IPS-15b (cell line): ENCODE results near the gene ZNF470.
A peak's percentile ranks its signal among the peaks of the same experiment; 100 is the strongest.

Experiments
- H3K27me3 ChIP-seq: one replicate; pipeline ENCODE4 v1.6.1; 2013; ENCODE audit warnings: low read length; ENCODE audit not compliant: control insufficient read depth, insufficient read depth
- H3K36me3 ChIP-seq: one replicate; pipeline ENCODE4 v1.6.1; 2013; ENCODE audit warnings: low read length; ENCODE audit not compliant: control insufficient read depth, insufficient read depth
- H3K4me1 ChIP-seq: one replicate; pipeline ENCODE4 v1.6.1; 2013; ENCODE audit warnings: mild to moderate bottlenecking, low read length; ENCODE audit not compliant: control insufficient read depth, insufficient read depth
- H3K4me3 ChIP-seq: one replicate; pipeline ENCODE4 v1.5.1; 2013; ENCODE audit warnings: low read depth, low read length
- H3K9ac ChIP-seq: one replicate; pipeline ENCODE4 v1.6.1; 2013; ENCODE audit warnings: low read depth, mild to moderate bottlenecking, low read length
- H3K9me3 ChIP-seq: one replicate; pipeline ENCODE4 v1.6.1; 2013; ENCODE audit warnings: mild to moderate bottlenecking, low read length; ENCODE audit not compliant: control insufficient read depth, insufficient read depth

ZNF470 gene

GRCh38 chr19:56567274-56568120, at the start of gene ZNF470:
Gene ZNF470 (plus strand): TSS chr19:56567468. CDS start chr19:56570312, 2,844 bp downstream.
- Histone ChIP-seq H3K27me3 (no peaks in the 10 kb centered on the region), H3K9ac (peak within 1 kb of the TSS; percentile 66), H3K36me3 (peaks cover 14% of the 10 kb centered on the region), H3K4me3 (peak within 1 kb of the TSS; percentile 86), H3K9me3 (peaks cover 3% of the 10 kb centered on the region), H3K4me1 (no peaks in the 10 kb centered on the region)

DNA sequence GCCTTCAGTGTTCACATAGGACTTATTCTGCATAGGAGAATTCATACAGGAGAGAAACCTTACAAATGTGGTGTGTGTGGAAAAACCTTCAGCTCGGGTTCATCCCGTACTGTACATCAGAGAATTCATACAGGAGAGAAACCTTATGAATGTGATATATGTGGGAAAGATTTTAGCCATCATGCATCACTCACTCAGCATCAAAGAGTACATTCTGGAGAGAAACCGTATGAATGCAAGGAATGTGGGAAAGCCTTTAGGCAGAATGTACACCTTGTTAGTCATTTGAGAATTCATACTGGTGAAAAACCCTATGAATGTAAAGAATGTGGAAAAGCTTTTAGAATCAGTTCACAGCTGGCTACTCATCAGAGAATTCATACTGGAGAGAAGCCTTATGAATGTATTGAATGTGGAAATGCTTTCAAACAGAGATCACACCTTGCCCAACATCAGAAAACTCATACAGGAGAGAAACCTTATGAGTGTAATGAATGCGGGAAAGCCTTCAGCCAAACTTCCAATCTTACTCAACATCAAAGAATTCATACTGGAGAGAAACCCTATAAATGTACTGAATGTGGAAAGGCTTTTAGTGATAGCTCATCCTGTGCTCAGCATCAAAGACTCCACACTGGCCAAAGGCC, 41.9 kb upstream of the ZNF470 start:
- H3K4me3 ChIP-seq = no peak overlapping the region
- no peaks in the 10 kb centered on the region for H3K27me3 ChIP-seq
- no peaks in the 10 kb centered on the region for H3K4me1 ChIP-seq
- H3K36me3 ChIP-seq = no peaks in the 10 kb centered on the region
- H3K9ac ChIP-seq = no peak overlapping the region
- H3K9me3 ChIP-seq = peaks cover 29% of the 10 kb centered on the region

DNA sequence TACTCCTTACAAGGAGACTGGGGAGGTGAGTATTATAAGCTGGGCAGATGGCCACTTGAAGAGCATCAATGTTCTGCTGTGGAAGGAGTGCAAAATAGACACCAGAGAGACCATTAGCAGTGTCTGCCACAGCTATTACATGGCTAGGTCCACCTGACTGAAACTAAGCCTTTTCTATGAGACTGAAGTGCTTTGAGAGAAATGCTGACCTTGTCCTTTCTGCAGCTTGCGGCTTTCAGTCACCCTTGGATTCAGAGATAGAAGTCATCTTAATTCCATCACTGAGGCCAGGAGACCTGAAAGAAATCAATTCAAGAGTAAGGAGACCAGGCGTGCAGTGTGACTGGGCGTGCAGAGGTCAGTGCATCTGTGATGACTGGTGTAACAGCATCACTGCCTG, 29.8 kb upstream of the ZNF470 start:
- no peaks in the 10 kb centered on the region for H3K4me1 ChIP-seq
- H3K4me3 ChIP-seq = no peak overlapping the region
- H3K27me3 ChIP-seq = peaks cover 3% of the 10 kb centered on the region
- H3K9me3 ChIP-seq = peaks cover 9% of the 10 kb centered on the region
- no peak overlapping the region for H3K9ac ChIP-seq
- H3K36me3 ChIP-seq = no peaks in the 10 kb centered on the region

- H3K27me3 ChIP-seq = peaks cover 3% of the 10 kb centered on the region
- H3K9me3 ChIP-seq = peaks cover 10% of the 10 kb centered on the region
- no peak overlapping the region for H3K9ac ChIP-seq
- H3K4me3 ChIP-seq = peak overlapping the region; percentile 56
- H3K36me3 ChIP-seq = no peaks in the 10 kb centered on the region
- H3K4me1 ChIP-seq = no peaks in the 10 kb centered on the region
Observed at GRCh38 chr19:56538254-56538760, 29.0 kb upstream of the ZNF470 start.

GRCh38 chr19:56538761-56539263, 28.5 kb upstream of the ZNF470 start, which contains the start of gene ZFP28:
Gene ZFP28 (plus strand): TSS chr19:56538948. CDS start chr19:56539019, 71 bp downstream.
- H3K36me3 ChIP-seq = no peaks in the 10 kb centered on the region
- H3K4me1 ChIP-seq = no peaks in the 10 kb centered on the region
- H3K27me3 ChIP-seq = peaks cover 3% of the 10 kb centered on the region
- H3K4me3 ChIP-seq = peak within 1 kb of the TSS; percentile 56
- H3K9ac ChIP-seq = no peak within 1 kb of the TSS
- peaks cover 13% of the 10 kb centered on the region for H3K9me3 ChIP-seq

DNA sequence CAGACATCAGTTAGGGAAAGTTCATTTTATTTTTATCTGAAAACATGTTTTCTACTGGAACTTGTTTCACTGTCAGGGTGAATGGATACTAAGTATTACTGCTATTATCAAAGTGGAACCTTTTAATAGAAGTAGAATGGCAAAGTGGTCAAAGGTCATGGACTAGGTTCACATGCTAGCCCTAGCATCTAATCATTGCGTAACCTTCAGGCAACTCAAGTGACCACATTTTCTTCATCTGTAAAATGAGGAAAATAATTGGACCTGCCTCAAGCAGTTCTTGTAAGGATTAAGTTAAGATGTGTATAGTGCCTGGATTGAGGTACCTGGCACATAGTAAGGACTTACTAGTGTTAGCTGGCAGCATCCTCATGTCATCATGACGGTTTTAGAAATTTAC, 23.5 kb upstream of the ZNF470 start:
- Histone ChIP-seq H3K36me3 (no peaks in the 10 kb centered on the region), H3K9me3 (peaks cover 19% of the 10 kb centered on the region), H3K9ac (no peak overlapping the region), H3K27me3 (peaks cover 3% of the 10 kb centered on the region), H3K4me3 (no peak overlapping the region), H3K4me1 (no peaks in the 10 kb centered on the region)

GRCh38 chr19:56547535-56547934, 19.7 kb upstream of the ZNF470 start:
- Histone ChIP-seq H3K4me1 (no peaks in the 10 kb centered on the region), H3K9ac (no peak overlapping the region), H3K36me3 (no peaks in the 10 kb centered on the region), H3K4me3 (no peak overlapping the region), H3K27me3 (no peaks in the 10 kb centered on the region), H3K9me3 (peaks cover 29% of the 10 kb centered on the region)

- no peak overlapping the region for H3K9ac ChIP-seq
- H3K4me1 ChIP-seq = no peaks in the 10 kb centered on the region
- H3K27me3 ChIP-seq = no peaks in the 10 kb centered on the region
- H3K9me3 ChIP-seq = peaks cover 30% of the 10 kb centered on the region
- no peak overlapping the region for H3K4me3 ChIP-seq
- H3K36me3 ChIP-seq = no peaks in the 10 kb centered on the region
Observed at GRCh38 chr19:56554272-56554869, 12.9 kb upstream of the ZNF470 start.

DNA sequence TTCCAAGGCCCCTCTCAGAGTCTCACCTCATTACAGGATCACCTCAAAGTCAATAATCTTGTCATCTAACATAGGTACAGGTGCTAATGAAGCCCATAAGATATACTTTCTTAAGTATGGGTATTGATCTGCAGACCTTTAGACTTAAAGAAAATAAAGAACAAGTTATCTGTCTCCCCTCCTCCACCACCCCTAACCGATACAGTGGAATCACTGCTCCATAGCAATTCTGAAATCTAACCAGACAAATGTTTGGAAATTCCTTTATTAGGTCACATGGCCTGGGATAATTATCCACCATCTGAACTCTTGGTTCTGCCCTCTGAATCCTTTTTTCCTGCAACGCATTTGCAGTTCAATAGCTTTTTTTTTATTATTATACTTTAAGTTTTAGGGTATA, 4.5 kb upstream of the ZNF470 start:
- no peaks in the 10 kb centered on the region for H3K27me3 ChIP-seq
- peaks cover 9% of the 10 kb centered on the region for H3K9me3 ChIP-seq
- no peaks in the 10 kb centered on the region for H3K4me1 ChIP-seq
- H3K4me3 ChIP-seq = no peak overlapping the region
- H3K9ac ChIP-seq = no peak overlapping the region
- H3K36me3 ChIP-seq = no peaks in the 10 kb centered on the region

DNA sequence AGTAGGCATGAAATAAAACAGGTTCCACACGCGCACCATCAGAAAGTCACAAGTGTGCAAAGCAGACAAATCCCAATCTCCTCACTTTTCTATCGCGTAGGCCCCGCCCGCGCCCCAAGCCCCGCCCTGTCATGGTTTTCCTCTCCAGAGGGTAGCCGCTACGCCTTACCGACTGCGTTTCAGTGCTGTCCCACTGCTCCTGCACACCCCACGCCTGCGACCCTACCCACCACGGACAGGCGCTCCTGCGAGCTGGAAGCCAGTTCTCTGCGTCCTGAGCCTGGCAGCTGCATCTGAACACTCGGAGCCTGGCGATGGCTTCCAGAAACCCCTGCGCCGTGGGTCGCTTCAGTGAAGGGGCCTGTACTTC, 379 bp upstream of the ZNF470 start:
- Histone ChIP-seq H3K9me3 (peaks cover 3% of the 10 kb centered on the region), H3K9ac (peak overlapping the region; percentile 66), H3K4me1 (no peaks in the 10 kb centered on the region), H3K27me3 (no peaks in the 10 kb centered on the region), H3K36me3 (peaks cover 12% of the 10 kb centered on the region), H3K4me3 (peak overlapping the region; percentile 86)

- Histone ChIP-seq H3K9ac (no peak overlapping the region), H3K9me3 (peaks cover 32% of the 10 kb centered on the region), H3K36me3 (peaks cover 14% of the 10 kb centered on the region)
Observed at GRCh38 chr19:56572589-56572988, 5.3 kb downstream of the ZNF470 start.

More at GRCh38 chr19:56572589-56572988, 5.3 kb downstream of the ZNF470 start:
- no peaks in the 10 kb centered on the region for H3K27me3 ChIP-seq
- H3K4me3 ChIP-seq = no peak overlapping the region
- H3K4me1 ChIP-seq = no peaks in the 10 kb centered on the region
